NCI-H187 treated with DMSO at 0.1 percent for 48 hours (cell line): ENCODE data around the gene FXN.
"Not testable (repeated sequence)": the region's sequence is repeated elsewhere in the genome, so short reads cannot be mapped to it uniquely, and the experiment has no call there.

Experiments used
- DNase-seq: peaks from one replicate; lab custom pipeline; 2025; lab: John Stamatoyannopoulos, UW

Gene FXN

DNA sequence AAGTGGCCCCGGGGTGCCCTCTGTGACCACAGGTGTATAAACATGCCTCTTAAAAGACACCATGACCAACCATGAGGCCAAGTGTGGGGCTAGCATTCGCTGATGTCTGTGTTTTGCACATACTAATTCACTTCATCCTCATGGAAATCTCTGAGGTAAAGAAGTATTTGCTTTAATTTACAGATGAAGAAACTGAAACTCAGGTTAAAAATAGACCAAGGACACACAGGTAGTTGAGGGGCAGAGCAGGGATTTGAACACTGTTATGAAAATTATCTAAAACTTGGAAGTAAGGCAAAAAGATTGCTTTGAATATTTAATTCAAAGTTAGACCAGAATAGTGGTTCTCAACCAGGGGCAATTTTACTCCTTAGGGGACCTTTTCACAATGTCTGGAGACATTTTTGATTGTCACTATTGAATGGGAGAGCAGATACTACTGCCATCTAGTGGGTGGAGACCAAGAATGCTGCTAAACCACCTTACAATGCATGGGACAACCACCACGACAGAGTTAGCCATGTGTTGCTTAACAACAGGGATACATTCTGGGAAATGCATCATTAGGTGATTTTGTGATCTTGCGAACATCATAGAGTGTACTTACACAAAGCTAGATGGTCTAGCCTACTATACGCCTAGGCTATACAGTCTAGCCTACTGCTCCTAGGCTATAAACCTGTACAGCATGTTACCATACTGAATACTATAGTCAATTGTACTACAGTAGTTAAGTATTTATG lies 8.0 kb upstream of the FXN start:
- DNase-seq = no peak

DNA sequence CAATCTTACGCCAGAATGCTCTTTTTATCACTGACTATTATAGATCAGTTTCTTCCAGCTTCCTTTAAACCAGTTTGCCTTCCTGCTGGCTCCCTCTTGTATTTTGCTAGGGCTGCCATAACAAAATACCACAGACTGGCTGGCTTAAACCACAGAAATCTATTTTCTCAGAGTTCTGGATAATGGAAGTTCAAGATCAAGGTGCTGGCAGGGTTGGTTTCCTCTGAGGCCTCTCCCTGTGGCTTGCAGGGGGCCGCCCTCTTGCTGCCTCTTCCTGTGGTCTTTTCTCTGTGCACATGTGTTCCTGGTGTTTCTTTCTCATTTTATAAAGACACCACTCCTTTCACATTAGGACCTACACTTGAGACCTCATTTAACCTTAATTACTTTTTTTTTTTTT lies 6.8 kb upstream of the FXN start:
- no peak for DNase-seq

DNA sequence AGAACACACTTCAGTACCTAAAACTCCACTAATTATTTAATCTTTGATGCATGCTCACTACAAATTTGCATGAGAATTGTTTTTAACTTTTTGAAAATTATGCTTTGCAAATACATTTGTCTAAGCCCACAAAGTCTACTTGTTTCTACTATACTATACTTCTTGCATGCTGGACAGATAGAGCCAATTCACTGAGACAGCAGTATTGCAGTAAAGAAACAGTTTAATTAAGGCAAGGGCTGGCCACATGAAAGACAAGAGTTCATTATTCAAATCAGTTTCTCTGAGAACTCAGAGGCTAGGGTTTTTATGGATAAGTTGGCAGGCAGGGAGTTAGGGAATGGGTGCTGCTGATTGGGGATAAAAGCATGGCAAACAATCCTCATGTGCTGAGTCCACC lies 6.0 kb upstream of the FXN start:
- DNase-seq = no peak

DNA sequence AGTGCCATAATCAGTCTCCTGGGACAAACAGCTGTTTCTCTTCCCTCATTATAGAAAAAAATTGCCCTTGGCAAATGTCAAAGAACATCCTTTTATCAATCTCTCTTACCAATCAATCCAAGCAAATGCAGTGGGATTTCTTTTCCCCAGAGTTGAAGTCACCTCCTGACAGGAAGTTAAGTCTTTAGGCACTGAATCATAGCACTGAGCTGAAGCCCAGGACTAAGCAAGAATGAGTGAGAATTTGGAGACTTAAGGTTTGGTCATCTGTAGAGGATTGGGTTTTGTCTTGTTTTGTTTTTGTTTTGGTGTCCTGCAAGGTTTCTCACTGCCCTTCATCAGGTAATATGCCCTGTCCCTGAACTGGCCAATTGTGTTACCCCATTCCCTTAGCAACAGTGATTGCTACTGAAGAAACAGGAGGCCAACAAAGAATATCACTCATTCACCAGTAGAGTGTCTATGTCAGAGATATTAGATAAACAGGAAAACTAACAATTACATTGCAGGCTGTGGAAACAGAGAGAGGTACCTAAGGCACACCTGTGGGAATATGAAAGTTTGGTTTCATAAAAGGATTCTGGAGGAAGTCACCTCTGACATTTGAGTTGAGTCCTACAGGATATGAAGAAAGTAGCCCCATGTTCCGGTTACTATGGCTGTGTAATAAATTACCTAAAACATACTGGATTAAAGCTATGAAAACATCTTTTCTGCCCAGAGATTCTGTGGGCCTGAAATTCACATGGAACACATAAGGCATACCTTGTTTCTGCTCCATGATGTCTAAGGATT lies 4.5 kb upstream of the FXN start:
- DNase-seq = no peak

DNA sequence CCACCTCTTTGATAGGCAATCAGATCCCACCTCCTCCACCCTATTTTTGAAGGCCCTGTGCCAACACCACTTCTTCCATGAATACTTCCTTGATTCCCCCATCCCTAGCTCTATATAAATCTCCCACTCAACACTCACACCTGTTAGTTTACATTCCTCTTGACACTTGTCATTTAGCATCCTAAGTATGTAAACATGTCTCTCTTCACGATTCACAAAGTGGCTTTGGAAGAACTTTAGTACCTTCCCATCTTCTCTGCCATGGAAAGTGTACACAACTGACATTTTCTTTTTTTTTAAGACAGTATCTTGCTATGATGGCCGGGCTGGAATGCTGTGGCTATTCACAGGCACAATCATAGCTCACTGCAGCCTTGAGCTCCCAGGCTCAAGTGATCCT lies 1.5 kb upstream of the FXN start:
- DNase-seq = no peak

DNA sequence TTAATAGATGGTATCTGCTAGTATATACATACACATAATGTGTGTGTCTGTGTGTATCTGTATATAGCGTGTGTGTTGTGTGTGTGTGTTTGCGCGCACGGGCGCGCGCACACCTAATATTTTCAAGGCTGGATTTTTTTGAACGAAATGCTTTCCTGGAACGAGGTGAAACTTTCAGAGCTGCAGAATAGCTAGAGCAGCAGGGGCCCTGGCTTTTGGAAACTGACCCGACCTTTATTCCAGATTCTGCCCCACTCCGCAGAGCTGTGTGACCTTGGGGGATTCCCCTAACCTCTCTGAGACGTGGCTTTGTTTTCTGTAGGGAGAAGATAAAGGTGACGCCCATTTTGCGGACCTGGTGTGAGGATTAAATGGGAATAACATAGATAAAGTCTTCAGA lies 757 bp downstream of the FXN start:
- DNase-seq = no peak

DNA sequence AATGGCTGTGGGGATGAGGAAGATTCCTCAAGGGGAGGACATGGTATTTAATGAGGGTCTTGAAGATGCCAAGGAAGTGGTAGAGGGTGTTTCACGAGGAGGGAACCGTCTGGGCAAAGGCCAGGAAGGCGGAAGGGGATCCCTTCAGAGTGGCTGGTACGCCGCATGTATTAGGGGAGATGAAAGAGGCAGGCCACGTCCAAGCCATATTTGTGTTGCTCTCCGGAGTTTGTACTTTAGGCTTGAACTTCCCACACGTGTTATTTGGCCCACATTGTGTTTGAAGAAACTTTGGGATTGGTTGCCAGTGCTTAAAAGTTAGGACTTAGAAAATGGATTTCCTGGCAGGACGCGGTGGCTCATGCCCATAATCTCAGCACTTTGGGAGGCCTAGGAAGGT lies 1.2 kb downstream of the FXN start:
- DNase-seq = no peak

DNA sequence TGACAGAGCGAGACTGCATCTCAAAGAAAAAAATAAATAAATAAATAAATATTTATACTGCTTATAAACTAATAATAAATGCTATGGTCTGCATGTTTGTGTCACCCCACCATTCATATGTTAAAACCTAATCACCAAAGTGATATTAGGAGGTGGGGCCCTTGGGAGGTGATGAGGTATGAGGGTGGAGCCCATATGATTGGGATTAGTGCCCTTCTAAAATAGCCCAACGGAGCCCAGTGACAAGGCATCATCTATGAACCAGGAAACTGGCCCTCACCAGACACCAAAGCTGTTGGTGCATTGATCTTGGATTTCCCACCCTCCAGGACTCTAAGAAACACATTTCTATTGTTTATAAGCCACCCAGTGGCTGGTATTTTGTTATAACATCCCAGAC lies 5.1 kb downstream of the FXN start:
- no peak for DNase-seq

DNA sequence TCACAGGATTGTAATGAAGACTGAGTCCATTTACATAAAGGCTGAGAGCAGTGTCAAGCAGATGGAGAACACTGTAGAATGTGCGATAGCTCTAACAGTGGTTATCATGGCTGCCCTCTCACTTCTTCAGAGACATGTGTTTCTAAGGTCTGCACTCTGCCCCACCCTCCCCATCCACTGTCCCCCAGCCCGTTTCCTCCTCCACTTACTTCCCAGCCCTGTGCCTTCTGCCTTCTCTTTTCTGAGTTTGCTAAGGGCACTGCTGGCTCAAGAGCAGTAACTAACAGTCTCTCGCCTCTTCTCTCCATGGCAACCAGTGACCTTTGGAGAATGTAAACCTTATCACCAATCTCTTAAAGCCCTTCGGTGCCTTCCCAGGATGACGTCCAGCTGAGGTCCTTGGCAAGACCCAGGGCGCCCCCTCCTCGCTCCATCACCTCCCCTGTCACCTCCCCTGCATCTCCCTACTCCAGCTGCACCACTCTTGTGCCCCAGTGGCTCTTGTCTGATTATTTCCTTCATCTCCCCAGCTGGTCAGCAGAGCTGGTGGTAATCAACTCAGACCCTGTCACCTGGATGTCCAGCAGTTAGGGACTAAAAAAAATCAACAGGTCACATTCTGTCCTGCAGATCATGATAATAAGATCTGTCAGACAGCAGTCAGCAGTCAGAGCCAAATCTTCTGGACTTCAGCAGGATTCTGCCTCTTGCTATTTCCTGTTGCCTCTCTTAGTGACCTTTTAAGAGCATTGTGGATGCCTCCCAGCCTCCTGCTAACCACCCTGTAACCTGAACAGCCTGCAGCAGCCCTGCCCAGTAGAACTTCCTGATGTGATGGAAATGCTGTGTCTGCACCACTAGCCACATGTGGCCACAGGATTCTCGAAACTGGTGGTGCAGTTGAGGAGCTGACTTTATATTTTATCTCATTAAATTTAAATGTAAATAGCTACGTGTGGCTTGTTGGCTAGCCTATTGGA lies 9.0 kb downstream of the FXN start:
- no peak for DNase-seq

DNA sequence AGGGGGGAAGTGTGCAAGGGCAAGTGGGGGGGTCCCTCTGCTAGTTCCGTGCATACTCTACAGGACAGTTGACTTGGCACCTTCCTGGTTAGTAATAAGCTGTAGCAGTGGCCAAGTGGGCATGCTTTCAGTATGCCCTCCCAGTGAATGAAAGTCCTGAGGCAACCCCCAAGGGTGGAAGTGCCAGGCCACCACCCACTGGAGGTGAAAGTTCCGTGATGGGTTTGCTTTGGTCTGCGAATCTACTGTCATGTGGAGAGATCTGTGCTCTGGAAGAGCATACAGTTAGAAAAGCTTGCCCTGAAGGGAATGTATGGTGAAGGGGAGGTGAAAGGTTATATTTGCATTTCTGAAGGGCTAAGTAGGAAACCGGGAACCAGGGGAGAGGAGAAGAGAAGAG lies 10.3 kb downstream of the FXN start:
- no peak for DNase-seq

DNA sequence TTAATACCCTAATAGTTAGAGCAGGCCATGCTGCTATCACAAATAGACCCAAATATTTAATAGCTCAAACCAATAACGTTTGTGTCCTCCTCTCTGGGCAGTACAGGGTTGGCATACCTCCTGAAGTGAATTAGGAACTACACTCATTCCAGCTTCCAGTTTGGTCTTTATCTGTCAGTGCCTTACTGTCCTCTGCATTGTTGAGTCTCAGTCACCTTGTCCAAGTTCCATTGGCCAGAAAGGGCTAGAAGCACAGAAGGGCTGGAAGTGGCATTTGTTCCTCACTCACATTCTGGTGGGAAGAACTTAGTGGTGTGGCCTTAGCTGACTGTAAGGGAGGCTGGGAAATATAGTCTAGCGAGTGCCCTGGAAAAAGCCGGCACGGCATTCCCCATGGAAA lies 11.2 kb downstream of the FXN start:
- no peak for DNase-seq

DNA sequence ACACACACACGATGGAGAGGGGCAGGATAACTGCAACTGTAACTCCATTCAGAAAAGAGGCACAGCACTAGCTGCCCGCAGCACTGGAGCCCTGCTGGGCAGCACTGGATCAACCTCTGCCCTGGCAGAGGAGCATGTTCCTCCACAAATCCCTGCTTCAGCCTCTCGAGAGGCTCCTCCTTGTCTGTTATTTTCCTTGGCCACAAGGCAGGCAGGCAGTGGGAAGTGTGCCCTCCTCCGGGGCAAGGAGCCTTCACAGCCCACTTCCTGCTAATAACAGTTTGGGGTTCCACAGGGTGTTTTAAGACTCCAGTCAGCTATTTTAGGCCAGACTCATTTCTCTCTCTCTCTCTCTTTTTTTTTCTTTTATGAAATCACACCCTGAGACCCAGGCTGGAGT lies 11.8 kb downstream of the FXN start:
- no peak for DNase-seq

DNA sequence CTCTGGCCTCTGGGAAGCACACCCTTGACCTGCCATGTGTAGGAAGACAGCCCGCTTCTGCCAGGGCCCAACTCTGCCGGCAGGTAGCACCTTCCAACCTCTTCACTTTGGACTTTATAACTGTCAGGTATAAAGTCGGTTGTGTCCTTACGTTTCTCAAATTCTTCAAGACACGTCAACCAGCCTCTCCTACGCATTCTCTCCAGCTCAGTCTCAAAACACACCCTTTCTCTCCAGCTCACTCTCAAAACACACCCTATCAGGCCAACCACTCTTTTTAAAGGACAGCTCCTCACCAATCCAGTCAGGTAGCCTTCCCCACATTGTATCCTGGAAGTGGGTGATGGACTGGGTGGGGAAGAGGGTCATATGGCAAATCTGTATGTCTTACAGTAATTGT lies 13.5 kb downstream of the FXN start:
- DNase-seq = no peak

DNA sequence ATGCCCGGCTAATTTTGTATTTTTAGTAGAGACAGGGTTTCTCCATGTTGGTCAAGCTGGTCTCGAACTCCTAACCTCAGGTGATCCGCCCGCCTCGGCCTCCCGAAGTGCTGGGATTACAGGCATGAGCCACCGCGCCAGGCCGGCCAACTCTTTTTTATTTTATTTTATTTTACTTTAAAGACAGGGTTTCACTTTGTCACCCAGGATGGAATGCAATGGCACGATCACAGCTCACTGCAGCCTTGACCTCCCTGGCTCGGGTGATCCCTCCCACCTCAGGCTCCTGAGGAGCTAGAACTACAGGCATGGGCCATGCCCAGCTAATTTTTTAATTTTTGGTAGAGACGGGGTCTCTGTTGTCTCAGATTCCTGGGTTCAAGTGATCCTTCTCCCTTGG lies 15.4 kb downstream of the FXN start:
- not testable (repeated sequence) for DNase-seq

DNA sequence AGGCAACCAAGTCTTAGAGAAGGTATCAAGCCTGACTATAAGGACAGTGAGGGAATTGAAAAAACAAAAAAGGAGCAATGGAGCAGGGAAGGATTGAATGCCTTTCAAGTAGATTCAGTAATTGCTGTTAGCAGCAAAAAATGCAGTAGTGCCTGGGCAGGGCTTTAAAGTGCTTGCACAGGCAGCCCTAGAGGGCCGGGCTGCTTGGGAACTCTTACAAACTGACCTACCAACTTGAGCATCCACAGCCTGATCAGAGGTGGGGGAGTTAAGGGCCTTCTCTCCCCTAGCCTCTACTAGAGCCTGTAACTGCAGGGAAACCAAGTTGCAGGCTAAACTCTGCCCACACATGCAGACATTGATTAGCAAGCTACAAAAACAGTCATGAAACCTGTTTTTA lies 19.4 kb downstream of the FXN start:
- no peak for DNase-seq

DNA sequence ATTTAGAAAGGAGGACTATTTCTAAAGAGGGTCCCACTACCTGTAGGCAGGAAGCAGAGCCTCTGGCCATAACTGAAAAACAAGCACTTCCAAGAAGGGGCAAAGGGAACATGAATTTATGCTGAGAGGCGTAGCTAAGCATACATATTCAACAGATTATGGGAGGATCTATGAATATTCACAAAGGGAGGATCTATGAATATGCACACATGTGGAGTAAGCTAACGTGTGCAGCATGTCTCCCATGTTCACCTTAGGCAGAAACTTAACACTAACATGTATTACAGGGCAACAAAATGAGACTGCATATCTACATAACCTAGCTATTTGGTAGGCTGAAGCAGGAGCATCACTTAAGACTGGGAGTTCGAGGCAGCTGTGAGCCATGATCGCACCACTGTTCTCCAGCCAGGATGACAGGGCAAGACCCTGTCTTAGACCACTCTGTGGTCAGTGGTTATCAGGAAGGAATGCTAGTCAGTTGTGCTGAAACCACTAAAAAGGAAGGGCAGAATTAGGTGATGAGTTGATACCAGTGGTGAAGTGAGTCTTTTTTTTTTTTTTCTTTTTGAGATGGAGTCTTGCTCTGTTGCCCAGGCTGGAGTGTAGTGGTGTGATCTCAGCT lies 20.8 kb downstream of the FXN start:
- no peak for DNase-seq

DNA sequence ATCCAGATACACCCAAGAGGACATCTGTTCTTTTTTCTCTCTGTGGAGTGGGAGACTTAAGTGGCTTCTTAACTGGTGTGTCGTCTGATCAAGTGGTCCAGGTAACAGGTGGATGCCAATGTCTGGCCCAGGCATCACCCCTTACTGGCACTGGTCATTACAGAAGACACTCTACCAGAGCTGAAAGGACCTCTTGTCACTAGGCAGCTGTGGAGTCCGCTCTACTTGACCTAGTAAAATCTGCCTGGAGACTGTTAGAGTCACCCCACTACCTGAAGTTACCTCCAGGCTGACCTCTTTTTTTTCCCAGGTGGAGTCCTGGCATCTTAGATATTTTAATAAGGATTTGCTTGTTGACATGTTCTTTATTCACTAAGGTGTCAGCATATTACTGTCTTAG lies 22.5 kb downstream of the FXN start:
- no peak for DNase-seq

DNA sequence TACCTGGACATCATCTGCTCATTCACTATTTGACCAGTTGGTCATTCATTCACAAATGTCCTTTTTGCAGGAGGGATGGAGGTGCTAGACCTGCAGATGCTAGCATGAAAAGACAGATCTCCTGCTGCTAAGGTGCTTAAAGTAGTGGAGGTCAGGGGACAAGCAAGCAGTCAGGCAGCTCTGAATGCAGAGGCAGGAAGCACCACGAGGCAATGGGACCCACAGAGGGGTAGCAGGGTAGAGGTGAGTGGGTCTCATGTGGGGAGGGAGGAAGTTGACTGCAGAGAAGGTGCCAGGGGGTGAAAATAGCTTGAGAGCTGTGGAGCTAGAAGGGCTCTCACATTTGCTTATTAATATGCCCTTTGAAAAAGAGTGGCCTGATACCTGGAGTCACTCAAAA lies 25.2 kb downstream of the FXN start:
- no peak for DNase-seq

DNA sequence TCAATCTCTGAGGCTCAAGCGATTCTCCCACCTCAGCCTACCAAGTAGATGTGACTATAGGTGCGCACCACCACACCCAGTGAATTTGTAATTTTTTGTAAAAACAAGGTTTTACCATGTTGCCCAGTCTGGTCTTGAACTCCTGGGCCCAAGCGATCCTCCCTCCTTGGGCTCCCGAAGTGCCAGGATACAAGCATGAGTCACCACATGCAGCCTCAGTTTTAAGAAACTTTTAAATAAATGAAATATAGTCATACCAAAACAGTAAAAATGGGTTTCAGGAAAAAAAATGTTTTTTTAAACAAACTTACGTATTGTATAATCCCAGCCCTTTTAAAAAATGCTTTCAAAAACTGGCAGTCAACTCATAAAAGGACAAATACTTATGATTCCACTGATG lies 26.6 kb downstream of the FXN start:
- no peak for DNase-seq

DNA sequence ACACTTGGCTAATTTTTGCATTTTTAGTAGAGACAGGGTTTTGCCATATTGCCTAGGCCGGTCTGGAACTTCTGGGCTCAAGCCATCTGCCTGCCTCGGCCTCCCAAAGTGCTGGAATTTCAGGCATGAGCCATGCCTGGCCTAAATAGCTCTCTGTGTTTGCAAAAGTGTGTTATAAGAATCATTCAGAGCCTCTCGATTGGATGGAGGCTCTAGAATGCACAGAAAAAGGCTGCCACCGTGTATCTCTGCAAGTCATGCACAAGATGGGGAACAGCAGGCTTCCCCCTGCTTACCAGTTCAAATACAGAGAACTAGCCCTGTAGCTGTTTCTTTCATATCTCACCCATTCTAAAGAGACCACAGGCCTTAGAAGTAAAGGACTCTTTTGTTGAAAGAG lies 28.3 kb downstream of the FXN start:
- DNase-seq = no peak

DNA sequence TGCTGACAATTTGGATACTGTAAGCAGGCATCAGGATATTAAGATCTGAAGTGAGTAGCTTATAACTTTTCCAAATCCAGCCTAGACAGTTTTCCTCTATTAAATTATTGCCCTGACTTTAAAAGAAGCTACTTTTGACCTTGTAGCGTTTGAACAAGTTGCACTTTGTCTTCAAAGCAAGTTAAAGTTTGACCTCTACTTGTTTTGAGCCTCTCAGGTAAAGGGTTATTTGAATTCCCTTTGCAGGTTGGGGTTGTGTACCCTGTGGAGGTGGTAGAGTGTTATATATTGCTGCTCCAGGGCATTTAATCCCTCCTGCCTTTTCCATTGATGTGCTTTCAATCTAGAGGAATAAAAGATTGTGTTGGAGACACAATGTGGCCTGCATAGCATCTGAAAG lies 30.1 kb downstream of the FXN start:
- DNase-seq = no peak

DNA sequence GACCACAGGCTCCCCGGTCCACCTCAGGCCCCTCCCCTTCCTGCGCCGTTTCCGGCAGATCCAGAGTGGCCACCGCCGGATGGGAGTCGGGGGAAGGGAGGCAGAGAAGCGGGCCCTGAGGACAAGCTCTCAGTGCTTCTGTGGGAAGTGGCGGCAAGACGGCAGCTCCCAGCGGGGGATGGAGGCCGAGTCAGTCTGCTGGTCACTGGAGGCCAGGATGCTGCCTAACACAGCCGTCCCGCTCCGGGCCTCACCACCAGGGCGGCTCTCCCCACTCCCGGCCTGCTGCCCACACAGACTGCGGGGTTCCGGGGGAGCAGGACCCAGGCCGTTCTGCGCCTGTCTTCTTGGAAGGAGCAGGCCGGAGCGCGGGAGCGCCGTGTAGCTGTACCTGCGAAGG lies 31.4 kb downstream of the FXN start:
- no peak for DNase-seq
